Glutamatergic neuron (in vitro differentiated cells): Measurements from ENCODE around the gene CEP95. TPM values are rescaled to one million over a fixed set of nuclear protein-coding genes. Genes with fewer than 3 reads are reported as not detected.
"Not testable (repeated sequence)": the region's sequence is repeated elsewhere in the genome, so short reads cannot be mapped to it uniquely, and the experiment has no call there.

Experiments used
- DNase-seq: peaks from one replicate; pipeline ENCODE4 v3.0.0; 2022
- H3K27ac Mint-ChIP-seq: one replicate; pipeline ENCODE4 v1.8.0; 2020; ENCODE audit warnings: mild to moderate bottlenecking, mixed read lengths, inconsistent platforms; ENCODE audit not compliant: unreplicated experiment
- H3K27me3 Mint-ChIP-seq: one replicate; pipeline ENCODE4 v1.8.0; 2020; ENCODE audit warnings: mild to moderate bottlenecking, moderate library complexity, mixed read lengths, inconsistent platforms; ENCODE audit not compliant: unreplicated experiment
- H3K36me3 Mint-ChIP-seq: one replicate; pipeline ENCODE4 v1.8.0; 2020; ENCODE audit warnings: mild to moderate bottlenecking, mixed read lengths, inconsistent platforms; ENCODE audit not compliant: unreplicated experiment
- H3K4me1 Mint-ChIP-seq: one replicate; pipeline ENCODE4 v1.8.0; 2020; ENCODE audit warnings: mild to moderate bottlenecking, low read depth, mixed read lengths, inconsistent platforms; ENCODE audit not compliant: unreplicated experiment
- H3K4me3 Mint-ChIP-seq: one replicate; pipeline ENCODE4 v1.8.0; 2020; ENCODE audit warnings: mild to moderate bottlenecking, mixed read lengths, inconsistent platforms; ENCODE audit not compliant: unreplicated experiment
- H3K9me3 Mint-ChIP-seq: one replicate; pipeline ENCODE4 v1.8.0; 2020; ENCODE audit warnings: mild to moderate bottlenecking, moderate library complexity, mixed read lengths, inconsistent platforms; ENCODE audit not compliant: unreplicated experiment
- CTCF ChIP-seq: fragments of 200-600 bp; sonication (generic); IDR thresholded peaks from one replicate; pipeline ENCODE4 v1.5.0; 2021; ENCODE audit not compliant: partially characterized antibody, unreplicated experiment
- long read RNA-seq: library from polyadenylated mRNA; unstranded; transcript quantifications from one replicate; pipeline ENCODE4 v2.0.0, GENCODE V29; 2020; ENCODE audit not compliant: unreplicated experiment
- total RNA-seq: library from RNA; stranded (reverse); fragmentation: NEBNext Ultra II Directional; extraction: Animal tissue kit (Norgen Biotek cat#: 25700); gene quantifications from one replicate; pipeline ENCODE4 v1.2.1, GENCODE V29; 2021; ENCODE audit not compliant: unreplicated experiment

The CEP95 gene
- total RNA-seq: 120 TPM
- long read RNA-seq, partial matches to known transcripts: 1 of 8 reads
- long read RNA-seq, other reads (novel, unspliced or antisense): 5 of 8 reads

- peak within 1 kb of the TSS; percentile 100 for H3K27ac Mint-ChIP-seq
- H3K4me1 Mint-ChIP-seq: peaks cover 20% of the 10 kb centered on the region
- peaks cover 29% of the 10 kb centered on the region for H3K27me3 Mint-ChIP-seq
- peak within 1 kb of the TSS; percentile 100 for H3K4me3 Mint-ChIP-seq
- TF ChIP-seq CTCF: no peak
- H3K36me3 Mint-ChIP-seq: peaks cover 11% of the 10 kb centered on the region
- H3K9me3 Mint-ChIP-seq: peaks cover 29% of the 10 kb centered on the region
- DNase-seq: peak; percentile 94
Observed at GRCh38 chr17:64506576-64507412, at the start of gene CEP95. Gene CEP95, plus strand, starts transcription at chr17:64506977. Its CDS starts 121 bp downstream, at chr17:64507098.

GRCh38 chr17:64457156-64457555, 49.6 kb upstream of the CEP95 start:
- no peak for TF ChIP-seq CTCF
- H3K4me1 Mint-ChIP-seq: no peaks in the 10 kb centered on the region
- H3K27me3 Mint-ChIP-seq: no peaks in the 10 kb centered on the region
- H3K36me3 Mint-ChIP-seq: no peaks in the 10 kb centered on the region
- H3K27ac Mint-ChIP-seq: no peak overlapping the region
- peaks cover 2% of the 10 kb centered on the region for H3K9me3 Mint-ChIP-seq
- no peak for DNase-seq
- H3K4me3 Mint-ChIP-seq: no peak overlapping the region

GRCh38 chr17:64458756-64459155, 48.0 kb upstream of the CEP95 start:
- Mint-ChIP-seq H3K4me3 (no peak overlapping the region), H3K4me1 (no peaks in the 10 kb centered on the region), H3K36me3 (no peaks in the 10 kb centered on the region), H3K27me3 (no peaks in the 10 kb centered on the region), H3K9me3 (peaks cover 2% of the 10 kb centered on the region), H3K27ac (no peak overlapping the region)
- DNase-seq: no peak
- TF ChIP-seq CTCF: no peak

- H3K4me1 Mint-ChIP-seq: no peaks in the 10 kb centered on the region
- no peak for DNase-seq
- no peak overlapping the region for H3K4me3 Mint-ChIP-seq
- no peak overlapping the region for H3K27ac Mint-ChIP-seq
- H3K9me3 Mint-ChIP-seq: peaks cover 2% of the 10 kb centered on the region
- no peak for TF ChIP-seq CTCF
- H3K27me3 Mint-ChIP-seq: no peaks in the 10 kb centered on the region
- no peaks in the 10 kb centered on the region for H3K36me3 Mint-ChIP-seq
Observed at GRCh38 chr17:64459284-64459747, 47.5 kb upstream of the CEP95 start.

- H3K27ac Mint-ChIP-seq, H3K4me3 Mint-ChIP-seq, H3K36me3 Mint-ChIP-seq, H3K4me1 Mint-ChIP-seq, H3K27me3 Mint-ChIP-seq, DNase-seq, H3K9me3 Mint-ChIP-seq: not testable (repeated sequence)
Observed at GRCh38 chr17:64459818-64460217, 47.0 kb upstream of the CEP95 start.
